ENCODE data around the gene CSTF1. TPM values are rescaled to one million over a fixed set of nuclear protein-coding genes. Genes with fewer than 3 reads are reported as not detected.

Gene CSTF1
- total RNA-seq, 1 donor, result 49.6 TPM

GRCh38 chr20:56348746-56349145, 43.7 kb upstream of the CSTF1 start:
- peak; percentile 3 for DNase-seq (ENCODE audit: low read depth)
- no peak overlapping the region for H3K4me3 ChIP-seq (ENCODE audit: low read depth, low read length)
- no peak for TF ChIP-seq CTCF (IDR thresholded peaks at IDR 0.05; ENCODE audit: insufficient read depth, low read length)

- TF ChIP-seq CTCF (IDR thresholded peaks at IDR 0.05; ENCODE audit: insufficient read depth, low read length), result no peak
- DNase-seq (ENCODE audit: low read depth), result no peak
- no peak overlapping the region for H3K4me3 ChIP-seq (ENCODE audit: low read depth, low read length)
Measured at GRCh38 chr20:56350842-56351241, 41.6 kb upstream of the CSTF1 start.

GRCh38 chr20:56352345-56353055, 39.9 kb upstream of the CSTF1 start:
- no peak for TF ChIP-seq CTCF (IDR thresholded peaks at IDR 0.05; ENCODE audit: insufficient read depth, low read length)
- DNase-seq (ENCODE audit: low read depth), result no peak
- H3K4me3 ChIP-seq (ENCODE audit: low read depth, low read length), result no peak overlapping the region

- no peak for DNase-seq (ENCODE audit: low read depth)
- no peak overlapping the region for H3K4me3 ChIP-seq (ENCODE audit: low read depth, low read length)
- TF ChIP-seq CTCF (IDR thresholded peaks at IDR 0.05; ENCODE audit: insufficient read depth, low read length), result no peak
Measured at GRCh38 chr20:56353356-56353755, 39.1 kb upstream of the CSTF1 start.

- no peak for DNase-seq (ENCODE audit: low read depth)
- H3K4me3 ChIP-seq (ENCODE audit: low read depth, low read length), result no peak overlapping the region
- no peak for TF ChIP-seq CTCF (IDR thresholded peaks at IDR 0.05; ENCODE audit: insufficient read depth, low read length)
Measured at GRCh38 chr20:56358070-56358469, 34.4 kb upstream of the CSTF1 start.

- DNase-seq (ENCODE audit: low read depth), result peak; percentile 80
- peak within 1 kb of the TSS; percentile 90 for H3K4me3 ChIP-seq (ENCODE audit: low read depth, low read length)
- TF ChIP-seq CTCF (IDR thresholded peaks at IDR 0.05; ENCODE audit: insufficient read depth, low read length), result no peak
Measured at GRCh38 chr20:56358600-56359211, 33.7 kb upstream of the CSTF1 start, which contains the start of gene FAM210B. TSS of gene FAM210B (plus strand) at chr20:56358974. CDS start at chr20:56359006, 32 bp downstream.
